Vagina (tissue), 2 donors: ENCODE measurements around the gene RAPGEF4.

Experiments used
- POLR2A ChIP-seq, 2 donors: fragments of 450-650 bp; IDR thresholded peaks; one replicate each; pipeline ENCODE4 v1.6.1; 2017; ENCODE audit warnings: antibody characterized with exemption in 2 of 2, mild to moderate bottlenecking in 2 of 2, moderate library complexity in 2 of 2
- POLR2AphosphoS5 ChIP-seq, 2 donors: sonication (generic); formaldehyde crosslinking; IDR thresholded peaks; one replicate each; pipeline ENCODE4 v1.9.0; 2017; ENCODE audit warnings: antibody characterized with exemption in 2 of 2, mild to moderate bottlenecking in 2 of 2, low read depth in 1 of 2; ENCODE audit not compliant: insufficient read depth in 1 of 2
- TF ChIP-seq, protein P1 (sequence below), 3 experiments: fragments of 450-650 bp in 2 of 3; fragments of 200-600 bp in 1 of 3; sonication (generic) in 1 of 3; IDR thresholded peaks; one replicate each; pipeline ENCODE4 v1.5.1; 2017 to 2019; ENCODE audit warnings: antibody characterized with exemption in 3 of 3, mild to moderate bottlenecking in 2 of 3, moderate library complexity in 2 of 3

DNA sequence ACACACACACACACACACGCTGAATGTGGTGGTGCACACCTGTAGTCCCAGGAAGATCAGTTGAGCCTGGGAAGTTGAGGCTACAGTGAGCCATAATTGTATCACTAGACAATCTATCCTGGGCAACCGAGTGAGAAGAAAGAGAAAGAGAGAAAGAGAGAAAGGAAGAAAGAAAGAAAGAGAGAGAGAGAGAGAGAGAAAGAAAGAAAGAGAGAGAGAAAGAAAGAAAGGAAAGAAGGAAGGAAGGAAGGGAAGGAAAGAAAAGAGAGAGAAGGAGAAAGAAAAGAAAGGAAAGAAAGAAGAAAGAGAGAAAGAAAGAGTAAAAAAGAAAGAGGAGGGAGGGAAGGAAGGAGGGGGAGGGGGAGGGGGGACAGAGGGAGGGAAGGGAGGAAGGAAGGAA is 190.0 kb downstream of the RAPGEF4 start:
- TF ChIP-seq POLR2AphosphoS5 (IDR thresholded peaks at IDR 0.05; ENCODE audit: insufficient read depth in 1 of 2, low read depth in 1 of 2) (no peak), POLR2A (IDR thresholded peaks at IDR 0.05) (no peak)
- TF ChIP-seq, protein P1, sequence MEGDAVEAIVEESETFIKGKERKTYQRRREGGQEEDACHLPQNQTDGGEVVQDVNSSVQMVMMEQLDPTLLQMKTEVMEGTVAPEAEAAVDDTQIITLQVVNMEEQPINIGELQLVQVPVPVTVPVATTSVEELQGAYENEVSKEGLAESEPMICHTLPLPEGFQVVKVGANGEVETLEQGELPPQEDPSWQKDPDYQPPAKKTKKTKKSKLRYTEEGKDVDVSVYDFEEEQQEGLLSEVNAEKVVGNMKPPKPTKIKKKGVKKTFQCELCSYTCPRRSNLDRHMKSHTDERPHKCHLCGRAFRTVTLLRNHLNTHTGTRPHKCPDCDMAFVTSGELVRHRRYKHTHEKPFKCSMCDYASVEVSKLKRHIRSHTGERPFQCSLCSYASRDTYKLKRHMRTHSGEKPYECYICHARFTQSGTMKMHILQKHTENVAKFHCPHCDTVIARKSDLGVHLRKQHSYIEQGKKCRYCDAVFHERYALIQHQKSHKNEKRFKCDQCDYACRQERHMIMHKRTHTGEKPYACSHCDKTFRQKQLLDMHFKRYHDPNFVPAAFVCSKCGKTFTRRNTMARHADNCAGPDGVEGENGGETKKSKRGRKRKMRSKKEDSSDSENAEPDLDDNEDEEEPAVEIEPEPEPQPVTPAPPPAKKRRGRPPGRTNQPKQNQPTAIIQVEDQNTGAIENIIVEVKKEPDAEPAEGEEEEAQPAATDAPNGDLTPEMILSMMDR (IDR thresholded peaks at IDR 0.05) = no peak
